GM12801 (cell line): ENCODE measurements around the gene POC5.

Source experiments
- TF ChIP-seq, protein P1 (sequence below): IDR thresholded peaks from one replicate; pipeline ENCODE4 v1.5.1; 2011; ENCODE audit warnings: control low read depth; ENCODE audit not compliant: insufficient read length; ENCODE audit errors: extremely low read depth

Gene POC5

DNA sequence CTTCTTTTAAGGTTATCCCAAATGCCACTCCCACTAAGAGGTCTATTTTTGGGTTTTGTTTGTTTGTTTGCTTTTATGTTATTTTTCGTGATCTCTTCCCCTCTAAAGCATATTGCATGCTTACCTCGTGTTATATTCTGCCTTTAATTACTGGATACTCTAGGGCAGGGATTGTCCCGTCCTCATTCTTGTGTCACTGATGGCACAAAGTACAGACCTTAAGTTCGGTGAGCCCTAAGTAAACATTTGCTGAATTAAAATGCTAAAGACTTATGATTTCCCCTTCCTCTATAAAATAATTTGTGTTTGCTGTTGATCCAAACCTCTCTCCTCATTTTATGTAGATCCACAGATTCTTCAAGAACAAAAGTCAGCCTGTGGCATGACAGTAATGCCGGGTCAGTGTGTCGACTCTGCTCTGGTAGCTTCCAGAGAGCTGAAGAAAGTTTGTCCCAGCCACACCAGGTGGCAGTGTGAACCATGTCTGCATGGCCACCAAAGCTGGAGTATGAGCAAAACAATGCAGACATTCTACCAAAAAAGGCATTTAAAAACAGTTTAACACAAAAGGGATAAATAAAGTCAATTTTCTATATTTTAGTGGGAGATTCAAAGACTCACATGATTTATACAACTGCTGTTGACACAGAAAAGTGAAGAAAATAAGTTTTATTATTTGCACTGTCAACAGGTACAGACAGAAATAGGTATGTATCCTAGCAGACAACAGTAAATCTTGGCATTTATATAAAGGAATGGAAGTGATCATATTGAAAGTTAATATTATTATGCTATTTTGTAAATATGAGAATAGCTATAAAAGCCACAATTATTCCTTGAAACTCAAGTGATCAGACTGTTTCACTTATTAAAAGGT, 17.9 kb upstream of the POC5 start:
- TF ChIP-seq, protein P1, sequence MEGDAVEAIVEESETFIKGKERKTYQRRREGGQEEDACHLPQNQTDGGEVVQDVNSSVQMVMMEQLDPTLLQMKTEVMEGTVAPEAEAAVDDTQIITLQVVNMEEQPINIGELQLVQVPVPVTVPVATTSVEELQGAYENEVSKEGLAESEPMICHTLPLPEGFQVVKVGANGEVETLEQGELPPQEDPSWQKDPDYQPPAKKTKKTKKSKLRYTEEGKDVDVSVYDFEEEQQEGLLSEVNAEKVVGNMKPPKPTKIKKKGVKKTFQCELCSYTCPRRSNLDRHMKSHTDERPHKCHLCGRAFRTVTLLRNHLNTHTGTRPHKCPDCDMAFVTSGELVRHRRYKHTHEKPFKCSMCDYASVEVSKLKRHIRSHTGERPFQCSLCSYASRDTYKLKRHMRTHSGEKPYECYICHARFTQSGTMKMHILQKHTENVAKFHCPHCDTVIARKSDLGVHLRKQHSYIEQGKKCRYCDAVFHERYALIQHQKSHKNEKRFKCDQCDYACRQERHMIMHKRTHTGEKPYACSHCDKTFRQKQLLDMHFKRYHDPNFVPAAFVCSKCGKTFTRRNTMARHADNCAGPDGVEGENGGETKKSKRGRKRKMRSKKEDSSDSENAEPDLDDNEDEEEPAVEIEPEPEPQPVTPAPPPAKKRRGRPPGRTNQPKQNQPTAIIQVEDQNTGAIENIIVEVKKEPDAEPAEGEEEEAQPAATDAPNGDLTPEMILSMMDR, result no peak

DNA sequence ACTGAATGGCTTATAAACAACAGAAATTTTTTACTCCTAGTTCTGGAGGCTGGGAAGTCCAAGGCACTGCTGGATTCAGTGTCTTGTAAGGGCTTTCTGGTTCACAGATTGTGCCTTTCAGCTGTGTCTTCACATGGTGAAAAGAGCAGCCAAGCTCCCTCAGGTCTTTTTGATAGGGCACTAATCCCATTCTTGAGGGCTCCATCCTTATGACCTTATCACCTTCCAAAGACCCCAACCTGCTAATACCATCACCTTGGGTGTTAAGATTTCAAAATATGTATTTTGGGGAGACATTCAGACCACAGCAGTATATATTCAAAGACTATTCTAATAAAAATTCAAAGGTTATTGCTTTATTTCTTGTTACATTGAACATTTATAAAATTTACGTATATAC, 16.5 kb upstream of the POC5 start:
- TF ChIP-seq, protein P1, result no peak

GRCh38 chr5:75729321-75729720, 12.1 kb upstream of the POC5 start:
- TF ChIP-seq, protein P1, result no peak

DNA sequence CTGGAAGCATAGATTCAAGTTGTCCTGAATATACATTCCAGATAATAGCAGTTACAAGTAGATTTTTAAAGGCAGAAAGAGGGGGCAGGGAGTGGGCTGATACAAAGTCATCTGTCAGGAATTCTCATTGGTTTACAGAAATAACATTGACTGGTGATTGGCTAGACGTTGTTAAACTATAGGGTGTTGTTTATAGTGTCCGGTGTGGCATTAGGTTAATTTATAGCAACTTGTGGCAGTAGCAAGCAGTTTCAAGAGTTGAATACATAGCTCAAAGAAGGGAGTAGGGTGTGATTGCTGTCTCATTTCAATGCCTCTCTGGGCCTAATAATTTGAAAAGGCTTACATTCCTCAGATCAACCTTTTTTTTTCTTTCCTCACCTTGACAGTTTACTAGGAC, 10.7 kb upstream of the POC5 start:
- TF ChIP-seq, protein P1, result no peak

GRCh38 chr5:75723378-75723777, 6.1 kb upstream of the POC5 start:
- TF ChIP-seq, protein P1, result no peak

DNA sequence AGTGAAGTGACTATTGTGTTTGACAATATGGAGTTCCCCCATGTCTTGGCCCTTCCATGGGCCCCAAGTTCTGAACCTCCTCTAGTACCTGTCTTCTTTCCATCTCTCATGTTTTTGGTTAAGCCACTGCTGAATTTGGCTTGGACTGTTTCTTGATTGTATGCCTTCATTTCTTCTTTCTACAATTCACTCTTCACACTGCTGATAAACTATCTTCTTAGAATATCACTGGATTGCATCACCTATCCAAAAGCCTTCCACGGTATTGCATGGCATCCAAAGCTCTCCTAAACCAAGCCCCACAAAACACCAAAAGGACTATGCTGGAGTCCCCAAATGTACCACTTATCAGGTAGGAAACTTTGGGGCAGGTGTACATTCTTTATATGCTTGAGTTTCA, 4.3 kb upstream of the POC5 start:
- TF ChIP-seq, protein P1, result no peak

DNA sequence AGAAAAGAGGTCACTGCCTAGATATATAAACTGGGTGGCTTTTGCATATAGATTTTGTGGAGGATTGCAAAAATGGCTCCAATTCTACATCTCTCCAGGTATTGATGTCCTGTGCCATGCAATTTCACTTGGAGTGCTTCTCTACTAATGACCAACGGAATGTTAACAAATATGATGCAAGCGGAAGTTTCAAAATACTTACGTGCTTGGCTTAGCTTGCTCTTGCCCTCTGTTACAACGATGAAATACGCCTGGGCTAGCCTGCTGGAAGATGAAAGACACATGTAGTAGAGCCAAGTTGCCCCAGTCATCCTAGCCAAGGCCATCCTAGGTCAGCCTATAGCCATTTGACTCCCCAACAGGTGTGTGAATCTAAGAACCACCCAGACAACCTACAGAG, 3.6 kb upstream of the POC5 start:
- TF ChIP-seq, protein P1, result no peak

DNA sequence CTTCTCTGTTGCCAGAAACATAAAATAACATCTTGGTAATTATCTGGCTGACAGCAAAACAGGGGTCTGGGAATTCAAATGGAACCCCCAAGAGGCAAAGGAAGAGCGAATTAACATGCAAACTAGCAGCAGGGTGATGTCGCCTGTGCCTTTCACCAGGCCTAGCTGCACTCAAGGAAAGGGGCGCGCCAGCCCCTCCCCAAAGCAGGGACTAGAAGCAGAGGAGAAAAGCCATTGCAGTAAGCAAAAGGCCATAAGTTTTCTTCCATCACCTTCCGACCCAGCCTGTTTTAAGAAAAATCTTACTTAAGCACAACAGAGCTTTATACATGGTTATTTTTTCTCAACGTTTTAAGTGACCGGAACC, 539 bp downstream of the POC5 start:
- TF ChIP-seq, protein P1, result no peak
